Endodermal cell (in vitro differentiated cells): ENCODE data around the gene MAP3K2. TPM values are rescaled to one million over a fixed set of nuclear protein-coding genes. Genes with fewer than 3 reads are reported as not detected.
"Not testable (repeated sequence)": the region's sequence is repeated elsewhere in the genome, so short reads cannot be mapped to it uniquely, and the experiment has no call there.

Source experiments
- DNase-seq: peaks from one replicate; pipeline ENCODE4 v3.0.0-alpha.2; 2017
- H3K27ac ChIP-seq: 2 replicates; pipeline ENCODE4 v1.5.1; 2013; ENCODE audit warnings: mild to moderate bottlenecking, low read depth, low read length, moderate library complexity
- H3K27me3 ChIP-seq: 2 replicates; pipeline ENCODE4 v1.6.1; 2013; ENCODE audit warnings: mild to moderate bottlenecking, low read length, moderate library complexity; ENCODE audit not compliant: insufficient read depth, control insufficient read depth, poor library complexity, severe bottlenecking
- H3K36me3 ChIP-seq: 2 replicates; pipeline ENCODE4 v1.7.0; 2013; ENCODE audit warnings: mild to moderate bottlenecking, low read length, moderate library complexity; ENCODE audit not compliant: control insufficient read depth, insufficient read depth
- H3K4me1 ChIP-seq: one replicate; pipeline ENCODE4 v1.7.0; 2013; ENCODE audit warnings: low read length; ENCODE audit not compliant: control insufficient read depth, insufficient read depth
- H3K4me3 ChIP-seq: 2 replicates; pipeline ENCODE4 v1.5.1; 2013; ENCODE audit warnings: mild to moderate bottlenecking, low read length, moderate library complexity
- H3K9ac ChIP-seq: 2 replicates; pipeline ENCODE4 v1.6.1; 2013; ENCODE audit warnings: mild to moderate bottlenecking, low read length, moderate library complexity; ENCODE audit not compliant: poor library complexity, severe bottlenecking; ENCODE audit errors: extremely low read depth
- H3K9me3 ChIP-seq: 2 replicates; pipeline ENCODE4 v1.6.1; 2013; ENCODE audit warnings: mild to moderate bottlenecking, low read length, moderate library complexity; ENCODE audit not compliant: control insufficient read depth
- H3K27ac Mint-ChIP-seq: 2 replicates; pipeline ENCODE4 v1.8.0; 2020; ENCODE audit warnings: mixed read lengths
- H3K27me3 Mint-ChIP-seq: 2 replicates; pipeline ENCODE4 v1.8.0; 2021; ENCODE audit warnings: mild to moderate bottlenecking, mixed read lengths; ENCODE audit not compliant: insufficient read depth
- H3K36me3 Mint-ChIP-seq: 2 replicates; pipeline ENCODE4 v1.8.0; 2020; ENCODE audit warnings: low read depth, mixed read lengths
- H3K4me1 Mint-ChIP-seq: 2 replicates; pipeline ENCODE4 v1.8.0; 2020; ENCODE audit warnings: mixed read lengths
- H3K4me3 Mint-ChIP-seq: 2 replicates; pipeline ENCODE4 v1.8.0; 2020; ENCODE audit warnings: mild to moderate bottlenecking, moderate library complexity, mixed read lengths
- H3K9me3 Mint-ChIP-seq: 2 replicates; pipeline ENCODE4 v1.8.0; 2020; ENCODE audit warnings: mild to moderate bottlenecking, mixed read lengths
- CTCF ChIP-seq: fragments of 200-600 bp; sonication (generic); conservative IDR thresholded peaks from 2 replicates; pipeline ENCODE4 v1.5.0; 2021; ENCODE audit warnings: antibody characterized with exemption, mild to moderate bottlenecking
- WGBS, 2 experiments: methylation state at CpG; one replicate each; pipeline versions ENCODE4 v1.1.5 to v1.1.7; 2013; ENCODE audit warnings: missing lambda C conversion rate in 2 of 2, mixed read lengths in 1 of 2; ENCODE audit not compliant: insufficient coverage in 1 of 2, insufficient read length in 1 of 2; 5-methylcytosine and 5-hydroxymethylcytosine counted together
- total RNA-seq, 2 donors: library from RNA; stranded (reverse); fragmentation: NEBNext Ultra II Directional in 1 of 2; extraction: Animal tissue kit (Norgen Biotek cat#: 25700) in 1 of 2; gene quantifications; 2 replicates in 1 of 2; 3 replicates in 1 of 2; pipeline ENCODE4 v1.2.1, GENCODE V29; 2021

The MAP3K2 gene
- total RNA-seq, 2 donors from 2014 or later: 27.9 to 31.6 TPM

GRCh38 chr2:127411653-127412369 is 24.0 kb upstream of the MAP3K2 start:
- Histone ChIP-seq H3K27ac (no peak overlapping the region), H3K9me3 (peaks cover 9% of the 10 kb centered on the region), H3K4me1 (peaks cover 4% of the 10 kb centered on the region), H3K9ac (no peak overlapping the region), H3K36me3 (no peaks in the 10 kb centered on the region), H3K4me3 (no peak overlapping the region), H3K27me3 (peaks cover 8% of the 10 kb centered on the region)
- Mint-ChIP-seq H3K27me3 (peaks cover 29% of the 10 kb centered on the region), H3K27ac (no peak overlapping the region), H3K36me3 (no peaks in the 10 kb centered on the region), H3K9me3 (peaks cover 7% of the 10 kb centered on the region), H3K4me1 (peaks cover 10% of the 10 kb centered on the region), H3K4me3 (no peak overlapping the region)
- WGBS, 2 experiments: 84 to 86% methylated on average over 10 to 12 of the region's 12 CpGs
- DNase-seq: no peak
- no peak for TF ChIP-seq CTCF

GRCh38 chr2:127410871-127411652 is 23.3 kb upstream of the MAP3K2 start:
- Mint-ChIP-seq H3K36me3 (no peaks in the 10 kb centered on the region), H3K4me3 (no peak overlapping the region), H3K9me3 (peaks cover 7% of the 10 kb centered on the region), H3K27ac (no peak overlapping the region), H3K4me1 (peaks cover 3% of the 10 kb centered on the region), H3K27me3 (peaks cover 22% of the 10 kb centered on the region)
- Histone ChIP-seq H3K9ac (no peak overlapping the region), H3K36me3 (no peaks in the 10 kb centered on the region), H3K4me3 (no peak overlapping the region), H3K27ac (no peak overlapping the region), H3K9me3 (peaks cover 9% of the 10 kb centered on the region), H3K4me1 (no peaks in the 10 kb centered on the region), H3K27me3 (peaks cover under 1% of the 10 kb centered on the region)
- TF ChIP-seq CTCF: no peak
- no peak for DNase-seq
- 85 to 90% methylated on average over 4 to 6 of the region's 6 CpGs for WGBS, 2 experiments

- H3K27ac Mint-ChIP-seq: not testable (repeated sequence)
Observed at GRCh38 chr2:127409716-127410115, 21.9 kb upstream of the MAP3K2 start.

More at GRCh38 chr2:127409716-127410115, 21.9 kb upstream of the MAP3K2 start:
- not testable (repeated sequence) for H3K27me3 ChIP-seq, H3K9ac ChIP-seq, H3K36me3 Mint-ChIP-seq, H3K4me3 Mint-ChIP-seq, H3K27ac ChIP-seq, H3K4me3 ChIP-seq, H3K36me3 ChIP-seq, H3K4me1 ChIP-seq, H3K9me3 Mint-ChIP-seq, H3K4me1 Mint-ChIP-seq, DNase-seq, H3K9me3 ChIP-seq
- WGBS, 2 experiments: 95 to 96% methylated on average over 8 of the region's 8 CpGs
- peaks cover 15% of the 10 kb centered on the region for H3K27me3 Mint-ChIP-seq
